LNCAP (cell line): ENCODE results near the gene VANGL2.

Source experiments
- TF ChIP-seq, protein P1 (sequence below): fragments of 450-650 bp; IDR thresholded peaks from 2 replicates; pipeline ENCODE4 v1.5.1; 2017; ENCODE audit warnings: mild to moderate bottlenecking

VANGL2 gene

DNA sequence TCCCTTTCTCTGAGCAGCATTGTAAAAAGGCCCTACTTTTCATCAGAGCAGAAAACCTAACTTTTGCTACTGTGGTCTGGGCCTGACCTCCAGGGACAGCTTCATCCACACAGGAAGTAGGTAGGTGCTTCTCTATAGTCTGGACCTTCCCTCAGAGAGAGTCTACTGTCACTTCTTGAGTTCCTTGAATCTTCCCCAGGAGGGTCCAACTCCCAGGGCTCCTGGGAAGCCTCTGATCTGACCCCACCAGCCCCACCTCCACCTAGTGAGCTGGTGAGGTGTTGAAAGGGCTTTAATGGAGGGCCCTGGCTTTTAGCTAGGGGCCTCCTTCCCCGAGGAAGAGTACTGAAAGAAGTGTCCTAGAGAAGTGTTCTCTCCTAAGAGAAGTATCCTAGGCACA, 2.7 kb upstream of the VANGL2 start:
- TF ChIP-seq, protein P1, sequence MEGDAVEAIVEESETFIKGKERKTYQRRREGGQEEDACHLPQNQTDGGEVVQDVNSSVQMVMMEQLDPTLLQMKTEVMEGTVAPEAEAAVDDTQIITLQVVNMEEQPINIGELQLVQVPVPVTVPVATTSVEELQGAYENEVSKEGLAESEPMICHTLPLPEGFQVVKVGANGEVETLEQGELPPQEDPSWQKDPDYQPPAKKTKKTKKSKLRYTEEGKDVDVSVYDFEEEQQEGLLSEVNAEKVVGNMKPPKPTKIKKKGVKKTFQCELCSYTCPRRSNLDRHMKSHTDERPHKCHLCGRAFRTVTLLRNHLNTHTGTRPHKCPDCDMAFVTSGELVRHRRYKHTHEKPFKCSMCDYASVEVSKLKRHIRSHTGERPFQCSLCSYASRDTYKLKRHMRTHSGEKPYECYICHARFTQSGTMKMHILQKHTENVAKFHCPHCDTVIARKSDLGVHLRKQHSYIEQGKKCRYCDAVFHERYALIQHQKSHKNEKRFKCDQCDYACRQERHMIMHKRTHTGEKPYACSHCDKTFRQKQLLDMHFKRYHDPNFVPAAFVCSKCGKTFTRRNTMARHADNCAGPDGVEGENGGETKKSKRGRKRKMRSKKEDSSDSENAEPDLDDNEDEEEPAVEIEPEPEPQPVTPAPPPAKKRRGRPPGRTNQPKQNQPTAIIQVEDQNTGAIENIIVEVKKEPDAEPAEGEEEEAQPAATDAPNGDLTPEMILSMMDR, result no peak

DNA sequence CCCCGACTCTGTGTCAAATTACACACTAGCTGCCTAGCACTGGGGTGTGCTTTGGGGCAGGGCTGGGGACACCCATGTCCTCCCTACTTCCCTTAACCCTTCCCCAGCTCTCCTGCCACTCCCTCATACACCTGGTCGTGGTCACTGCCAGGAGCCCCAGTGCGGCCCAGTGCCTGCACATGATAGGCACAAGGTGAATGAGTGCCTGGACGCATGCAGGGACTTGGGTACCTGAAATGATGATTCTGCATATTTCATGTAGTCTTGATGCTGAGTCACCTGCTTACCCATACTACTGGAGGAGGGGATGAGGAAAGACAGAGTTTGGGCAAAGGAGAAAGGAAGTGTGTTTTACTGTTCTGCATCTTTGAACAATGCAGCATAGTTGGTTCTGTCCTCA, 1.5 kb upstream of the VANGL2 start:
- TF ChIP-seq, protein P1, result no peak

DNA sequence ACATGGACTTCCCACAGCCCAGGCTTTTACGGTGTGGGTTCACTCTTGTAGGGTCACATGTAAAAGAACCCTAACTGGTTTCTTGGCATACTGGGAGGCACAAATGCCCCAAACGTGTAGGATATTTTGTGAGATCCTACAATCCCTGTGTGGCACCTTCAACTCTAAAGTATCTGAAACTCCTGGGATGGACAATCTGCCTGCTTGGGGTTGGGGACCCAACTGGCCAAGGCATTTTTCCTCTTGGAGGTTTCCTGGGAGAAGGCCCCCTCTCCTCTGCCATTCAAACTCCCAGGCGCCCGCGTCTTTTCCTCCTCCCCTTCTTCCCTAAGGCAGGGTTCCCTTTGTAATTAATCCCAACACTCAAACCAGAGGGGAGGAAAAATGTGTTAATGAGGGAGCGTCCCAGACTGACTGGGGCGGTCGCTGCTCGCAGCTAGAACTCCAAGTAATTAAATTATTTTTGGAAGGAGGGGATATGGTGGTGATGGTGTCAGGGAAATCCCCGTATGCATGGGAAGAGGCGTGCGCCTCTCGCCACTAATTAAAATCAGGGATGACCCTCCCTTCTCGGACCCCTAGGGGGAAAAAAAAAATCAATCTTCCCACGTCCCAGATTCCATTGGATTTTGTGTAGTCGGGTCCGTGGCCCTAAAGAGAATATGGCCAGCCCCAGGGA, 681 bp upstream of the VANGL2 start:
- TF ChIP-seq, protein P1, result no peak

DNA sequence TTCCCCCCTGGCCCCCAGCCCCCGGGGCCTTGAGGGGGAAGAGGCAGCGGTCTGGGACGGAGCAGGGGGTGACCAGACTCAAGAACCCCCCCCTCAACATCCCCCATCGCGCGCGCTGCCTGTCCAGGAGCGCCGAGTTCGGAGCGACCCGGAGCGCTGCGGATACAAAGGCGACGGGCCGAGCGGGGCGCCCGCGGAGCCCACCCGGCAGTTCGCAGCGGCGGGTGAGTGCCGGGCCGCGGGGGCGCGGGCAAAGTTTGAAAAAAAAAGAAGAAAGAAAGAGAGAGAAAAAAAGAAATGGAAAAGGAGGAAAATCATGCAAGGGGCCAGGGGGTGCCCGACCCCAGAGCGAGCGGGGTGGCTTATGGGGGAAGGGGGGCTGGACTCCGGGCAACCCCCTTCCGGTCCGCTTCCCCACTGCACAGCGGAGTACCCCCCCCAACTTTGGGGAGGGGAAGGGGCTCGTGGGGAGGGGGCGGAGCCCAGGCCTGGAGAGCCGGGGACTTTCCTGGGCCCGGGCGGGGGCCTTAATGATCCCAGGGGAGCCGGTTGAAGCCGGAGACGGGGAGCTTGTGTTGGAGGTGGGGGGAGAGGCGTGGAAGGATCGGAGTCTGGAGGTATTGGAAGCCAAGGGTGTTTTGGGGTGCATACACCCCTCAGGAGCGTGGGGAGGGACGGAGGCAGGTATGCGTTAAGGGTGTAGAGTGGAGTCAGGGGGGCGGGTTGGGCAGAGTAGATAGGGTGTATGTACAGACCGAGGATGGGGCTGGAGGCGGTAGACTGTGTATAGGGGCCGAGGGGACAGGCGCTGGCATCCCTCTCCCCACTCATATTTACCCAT, 502 bp downstream of the VANGL2 start:
- TF ChIP-seq, protein P1, result no peak

DNA sequence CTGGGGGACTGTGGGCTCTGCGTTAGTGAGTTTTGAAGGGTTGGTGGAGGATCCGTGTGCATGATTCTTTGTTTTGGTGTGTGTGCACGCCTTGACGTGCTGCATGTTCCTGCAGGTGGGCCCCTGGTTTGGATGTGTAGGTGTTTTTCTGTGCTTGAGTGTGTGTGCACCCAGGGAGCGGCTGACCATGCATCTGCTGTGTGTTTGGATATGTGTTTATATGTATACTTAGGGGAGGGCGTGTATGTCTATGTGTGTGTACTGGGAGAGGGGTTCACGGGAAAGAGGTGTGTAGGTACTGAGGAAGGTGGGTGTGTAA, 1.1 kb downstream of the VANGL2 start:
- TF ChIP-seq, protein P1, result no peak

DNA sequence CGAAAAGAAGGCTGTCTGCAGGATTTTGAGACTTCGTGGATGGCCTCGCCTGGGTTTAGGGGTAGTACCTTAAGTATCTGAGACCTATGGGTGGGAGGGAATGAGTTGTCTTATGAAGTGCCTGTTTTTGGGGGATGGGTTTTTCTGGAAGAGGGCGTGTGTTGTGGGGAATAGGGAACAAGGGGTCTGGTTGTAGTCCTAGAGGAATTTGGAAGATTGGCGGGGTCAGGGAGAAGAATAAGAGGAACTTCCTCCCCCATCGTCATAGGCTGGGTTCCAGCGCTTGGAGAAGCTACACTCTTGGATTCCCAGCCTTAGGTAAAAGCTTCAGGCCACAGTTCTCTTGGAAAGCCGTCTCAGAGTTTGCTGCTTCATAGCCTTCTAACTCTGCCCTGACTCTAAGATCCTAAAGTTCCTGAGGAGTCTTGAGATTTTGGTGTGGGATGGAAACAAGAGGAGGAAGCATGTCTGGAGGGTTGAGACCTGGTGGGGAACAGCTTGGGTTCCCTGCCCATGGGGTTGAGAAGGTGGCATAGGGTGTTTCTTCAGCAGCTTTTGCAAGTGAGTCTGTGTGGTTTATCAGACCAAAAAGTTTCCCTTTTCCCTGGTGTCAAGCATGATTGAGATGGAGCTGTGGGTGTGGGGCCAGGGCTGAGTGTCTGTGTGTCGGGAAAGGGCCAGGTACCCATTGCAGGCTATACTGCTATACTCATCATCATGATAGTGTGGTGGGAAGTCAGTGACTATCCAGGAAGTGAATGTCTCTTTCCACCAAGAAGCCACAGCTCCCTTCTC, 1.8 kb downstream of the VANGL2 start:
- TF ChIP-seq, protein P1, result no peak

DNA sequence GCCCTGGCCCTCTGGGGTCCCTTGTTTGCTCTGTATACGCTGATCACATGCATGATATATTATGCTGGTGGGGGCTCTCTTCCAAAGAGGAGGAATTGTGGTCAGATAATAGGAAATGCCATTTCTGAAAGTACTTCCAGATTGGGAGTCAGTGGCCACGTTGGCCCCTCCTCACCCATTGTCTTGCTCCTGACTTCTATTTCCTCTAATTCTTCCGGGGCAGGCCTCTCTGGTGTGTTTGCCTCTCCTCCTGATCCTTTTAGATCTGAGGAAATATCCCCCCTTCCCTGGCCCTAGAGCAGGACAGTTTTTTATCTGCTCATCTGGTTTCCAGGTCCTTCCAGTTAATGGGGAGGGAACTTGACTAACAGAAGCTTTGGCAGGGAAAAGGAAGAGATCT, 2.9 kb downstream of the VANGL2 start:
- TF ChIP-seq, protein P1, result no peak
